HG02973 (cell line): ENCODE results near the gene PAQR5.

ENCODE experiments used
- ATAC-seq: cut with Tn5 transposase; IDR thresholded peaks from one replicate; pipeline ENCODE4 v1.9.1; 2021; ENCODE audit warnings: moderate library complexity; ENCODE audit not compliant: unreplicated experiment

The PAQR5 gene

GRCh38 chr15:69456208-69457166 lies 157.8 kb downstream of the PAQR5 start:
- no peak for ATAC-seq
